ENCODE data around the gene INVS.

Gene INVS

GRCh38 chr9:100197553-100197952 is 98.5 kb downstream of the INVS start:
- TF ChIP-seq, protein P1, sequence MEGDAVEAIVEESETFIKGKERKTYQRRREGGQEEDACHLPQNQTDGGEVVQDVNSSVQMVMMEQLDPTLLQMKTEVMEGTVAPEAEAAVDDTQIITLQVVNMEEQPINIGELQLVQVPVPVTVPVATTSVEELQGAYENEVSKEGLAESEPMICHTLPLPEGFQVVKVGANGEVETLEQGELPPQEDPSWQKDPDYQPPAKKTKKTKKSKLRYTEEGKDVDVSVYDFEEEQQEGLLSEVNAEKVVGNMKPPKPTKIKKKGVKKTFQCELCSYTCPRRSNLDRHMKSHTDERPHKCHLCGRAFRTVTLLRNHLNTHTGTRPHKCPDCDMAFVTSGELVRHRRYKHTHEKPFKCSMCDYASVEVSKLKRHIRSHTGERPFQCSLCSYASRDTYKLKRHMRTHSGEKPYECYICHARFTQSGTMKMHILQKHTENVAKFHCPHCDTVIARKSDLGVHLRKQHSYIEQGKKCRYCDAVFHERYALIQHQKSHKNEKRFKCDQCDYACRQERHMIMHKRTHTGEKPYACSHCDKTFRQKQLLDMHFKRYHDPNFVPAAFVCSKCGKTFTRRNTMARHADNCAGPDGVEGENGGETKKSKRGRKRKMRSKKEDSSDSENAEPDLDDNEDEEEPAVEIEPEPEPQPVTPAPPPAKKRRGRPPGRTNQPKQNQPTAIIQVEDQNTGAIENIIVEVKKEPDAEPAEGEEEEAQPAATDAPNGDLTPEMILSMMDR (IDR thresholded peaks at IDR 0.05; ENCODE audit: low read length): no peak
- TF ChIP-seq EZH2 (IDR thresholded peaks at IDR 0.05; ENCODE audit: borderline replicate concordance, low read length): no peak
- Histone ChIP-seq H3K79me2 (ENCODE audit: insufficient read depth, low read length) (no peaks in the 10 kb centered on the region), H3K4me1 (ENCODE audit: insufficient read depth, low read length, severe bottlenecking) (no peaks in the 10 kb centered on the region), H3K9me3 (ENCODE audit: low read length) (no peaks in the 10 kb centered on the region; the same call in 1 of the 2 replicates), H3K9me2 (ENCODE audit: low read depth, low read length) (no peaks in the 10 kb centered on the region), H3K36me3 (ENCODE audit: insufficient read depth, low read length) (0 out of 2 replicates have a peak, but pooled peaks cover 6% of the 10 kb centered on the region), H2AFZ (ENCODE audit: low read length) (no peak overlapping the region), H3K27me3 (ENCODE audit: insufficient read depth, low read length) (no peaks in the 10 kb centered on the region), H4K20me1 (ENCODE audit: insufficient read depth, low read length) (no peaks in the 10 kb centered on the region), H3K4me2 (ENCODE audit: low read length) (no peak overlapping the region), H3F3A (ENCODE audit: insufficient read depth, low read length) (no peaks in the 10 kb centered on the region), H3K27ac (ENCODE audit: low read depth, low read length, poor library complexity, severe bottlenecking) (no peak overlapping the region), H3K4me3 (ENCODE audit: low read depth, low read length, poor library complexity, severe bottlenecking) (no peak overlapping the region), H3K9ac (ENCODE audit: low read length) (no peak overlapping the region)

DNA sequence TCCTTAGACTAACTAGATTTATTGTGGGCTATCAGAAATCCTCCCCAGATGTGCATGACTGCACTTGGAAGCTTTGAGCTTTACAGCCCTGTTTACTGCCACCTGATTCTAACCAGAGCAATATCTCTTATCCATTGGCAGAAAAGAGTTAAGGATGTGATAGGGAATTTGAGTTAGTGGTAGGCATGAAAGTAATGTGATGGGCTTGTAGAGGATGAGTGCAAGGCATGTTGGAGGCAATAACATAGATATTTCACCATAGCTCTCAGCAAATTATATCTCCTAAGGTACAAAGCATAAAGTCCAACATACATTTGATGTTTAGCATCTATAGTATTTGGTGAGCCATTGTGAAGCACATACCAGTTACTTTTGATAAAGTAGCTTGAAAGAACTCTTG is 103.8 kb downstream of the INVS start:
- Histone ChIP-seq H3K9me3 (ENCODE audit: low read length) (no peaks in the 10 kb centered on the region; the same call in 1 of the 2 replicates), H2AFZ (ENCODE audit: low read length) (no peak overlapping the region), H3K27ac (ENCODE audit: low read depth, low read length, poor library complexity, severe bottlenecking) (no peak overlapping the region), H3K36me3 (ENCODE audit: insufficient read depth, low read length) (no peaks in the 10 kb centered on the region), H3K4me1 (ENCODE audit: insufficient read depth, low read length, severe bottlenecking) (no peaks in the 10 kb centered on the region), H3K79me2 (ENCODE audit: insufficient read depth, low read length) (no peaks in the 10 kb centered on the region), H3F3A (ENCODE audit: insufficient read depth, low read length) (no peaks in the 10 kb centered on the region), H3K4me3 (ENCODE audit: low read depth, low read length, poor library complexity, severe bottlenecking) (no peak overlapping the region), H3K4me2 (ENCODE audit: low read length) (no peak overlapping the region), H3K9me2 (ENCODE audit: low read depth, low read length) (no peaks in the 10 kb centered on the region), H3K9ac (ENCODE audit: low read length) (no peak overlapping the region), H3K27me3 (ENCODE audit: insufficient read depth, low read length) (no peaks in the 10 kb centered on the region), H4K20me1 (ENCODE audit: insufficient read depth, low read length) (no peaks in the 10 kb centered on the region)
- no peak for TF ChIP-seq EZH2 (IDR thresholded peaks at IDR 0.05; ENCODE audit: borderline replicate concordance, low read length)
- TF ChIP-seq, protein P1 (IDR thresholded peaks at IDR 0.05; ENCODE audit: low read length): no peak

GRCh38 chr9:100204796-100205195 is 105.8 kb downstream of the INVS start:
- TF ChIP-seq EZH2 (IDR thresholded peaks at IDR 0.05; ENCODE audit: borderline replicate concordance, low read length): no peak
- TF ChIP-seq, protein P1 (IDR thresholded peaks at IDR 0.05; ENCODE audit: low read length): no peak
- no peaks in the 10 kb centered on the region for H3K36me3 ChIP-seq (ENCODE audit: insufficient read depth, low read length)
- H3K9me3 ChIP-seq (ENCODE audit: low read length): no peaks in the 10 kb centered on the region; the same call in 1 of the 2 replicates

More at GRCh38 chr9:100204796-100205195, 105.8 kb downstream of the INVS start:
- H3K4me2 ChIP-seq (ENCODE audit: low read length): no peak overlapping the region
- no peaks in the 10 kb centered on the region for H3K9me2 ChIP-seq (ENCODE audit: low read depth, low read length)
- H3K27ac ChIP-seq (ENCODE audit: low read depth, low read length, poor library complexity, severe bottlenecking): no peak overlapping the region
- H4K20me1 ChIP-seq (ENCODE audit: insufficient read depth, low read length): no peaks in the 10 kb centered on the region
- H2AFZ ChIP-seq (ENCODE audit: low read length): no peak overlapping the region
- no peak overlapping the region for H3K4me3 ChIP-seq (ENCODE audit: low read depth, low read length, poor library complexity, severe bottlenecking)
- no peaks in the 10 kb centered on the region for H3K27me3 ChIP-seq (ENCODE audit: insufficient read depth, low read length)
- no peaks in the 10 kb centered on the region for H3F3A ChIP-seq (ENCODE audit: insufficient read depth, low read length)
- H3K9ac ChIP-seq (ENCODE audit: low read length): no peak overlapping the region
- H3K79me2 ChIP-seq (ENCODE audit: insufficient read depth, low read length): no peaks in the 10 kb centered on the region
- H3K4me1 ChIP-seq (ENCODE audit: insufficient read depth, low read length, severe bottlenecking): peaks cover 6% of the 10 kb centered on the region

All from OCI-LY1 (cell line).